ENCODE data around the gene FSD2. TPM values are rescaled to one million over a fixed set of nuclear protein-coding genes. Genes with fewer than 3 reads are reported as not detected.

FSD2 gene
- total and polyA plus RNA-seq, 9 of the 15 experiments (the other 6 are each of a cell fraction or from before 2014, with no cell fraction given): 0.01 to 0.06 TPM; not detected in 7

DNA sequence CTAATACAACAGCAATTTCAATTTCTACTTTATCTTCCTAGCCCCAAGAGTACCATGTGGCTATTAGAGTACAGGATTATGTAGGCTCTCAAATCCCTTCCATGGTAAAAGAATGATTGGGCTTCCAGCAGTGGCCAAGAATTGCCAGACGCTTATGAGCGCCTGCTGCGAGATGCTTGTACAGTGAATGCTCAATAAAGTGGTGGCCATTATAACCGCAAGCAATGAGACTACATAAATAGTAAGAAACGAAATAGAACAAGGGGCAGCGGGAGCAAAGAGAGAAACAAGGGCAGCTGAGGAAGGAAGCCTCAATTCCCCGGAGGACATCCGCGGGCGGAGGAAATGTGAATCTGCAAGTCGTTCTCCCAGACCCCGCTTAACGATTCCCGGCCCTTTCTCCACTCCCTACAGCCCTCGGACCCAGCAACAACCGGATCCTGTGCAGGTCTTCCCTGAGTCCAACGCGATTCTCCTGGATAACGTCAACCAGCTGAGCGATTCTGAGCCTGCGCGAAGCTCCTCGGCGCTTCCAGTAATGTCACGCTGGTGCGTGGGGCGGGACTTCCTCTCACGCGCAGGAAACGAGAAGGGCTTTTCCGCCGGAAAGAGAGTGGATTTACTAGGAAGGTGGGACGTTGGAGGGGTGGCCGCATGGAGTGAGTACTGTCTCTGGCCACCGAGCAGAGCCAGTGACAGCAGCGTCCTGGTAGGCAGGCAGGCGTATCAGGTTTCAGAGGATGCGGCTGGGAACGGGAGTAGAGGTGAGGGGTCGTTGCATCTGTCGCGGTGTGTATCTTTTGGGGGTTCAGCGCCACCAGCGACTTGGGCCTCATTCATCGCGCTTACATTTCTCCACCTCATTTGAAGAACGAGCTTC is 55.7 kb downstream of the FSD2 start (continued):
- no peak for TF ChIP-seq SMARCC2 (IDR thresholded peaks at IDR 0.05; ENCODE audit: low read depth)
- TF ChIP-seq CAMTA2 (CRISPR knock-in tag; conservative IDR thresholded peaks at IDR 0.05): no peak
- TF ChIP-seq, protein P1, sequence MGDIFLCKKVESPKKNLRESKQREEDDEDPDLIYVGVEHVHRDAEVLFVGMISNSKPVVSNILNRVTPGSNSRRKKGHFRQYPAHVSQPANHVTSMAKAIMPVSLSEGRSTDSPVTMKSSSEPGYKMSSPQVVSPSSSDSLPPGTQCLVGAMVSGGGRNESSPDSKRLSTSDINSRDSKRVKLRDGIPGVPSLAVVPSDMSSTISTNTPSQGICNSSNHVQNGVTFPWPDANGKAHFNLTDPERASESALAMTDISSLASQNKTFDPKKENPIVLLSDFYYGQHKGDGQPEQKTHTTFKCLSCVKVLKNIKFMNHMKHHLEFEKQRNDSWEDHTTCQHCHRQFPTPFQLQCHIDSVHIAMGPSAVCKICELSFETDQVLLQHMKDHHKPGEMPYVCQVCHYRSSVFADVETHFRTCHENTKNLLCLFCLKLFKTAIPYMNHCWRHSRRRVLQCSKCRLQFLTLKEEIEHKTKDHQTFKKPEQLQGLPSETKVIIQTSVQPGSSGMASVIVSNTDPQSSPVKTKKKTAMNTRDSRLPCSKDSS (IDR thresholded peaks at IDR 0.05; ENCODE audit: low read depth, partially characterized antibody): no peak
- no peak for TF ChIP-seq ZNF699 (CRISPR knock-in tag; IDR thresholded peaks at IDR 0.05; ENCODE audit: insufficient replicate concordance)
- no peak for TF ChIP-seq SLC30A9 (CRISPR knock-in tag; IDR thresholded peaks at IDR 0.05)
- TF ChIP-seq, protein P2, sequence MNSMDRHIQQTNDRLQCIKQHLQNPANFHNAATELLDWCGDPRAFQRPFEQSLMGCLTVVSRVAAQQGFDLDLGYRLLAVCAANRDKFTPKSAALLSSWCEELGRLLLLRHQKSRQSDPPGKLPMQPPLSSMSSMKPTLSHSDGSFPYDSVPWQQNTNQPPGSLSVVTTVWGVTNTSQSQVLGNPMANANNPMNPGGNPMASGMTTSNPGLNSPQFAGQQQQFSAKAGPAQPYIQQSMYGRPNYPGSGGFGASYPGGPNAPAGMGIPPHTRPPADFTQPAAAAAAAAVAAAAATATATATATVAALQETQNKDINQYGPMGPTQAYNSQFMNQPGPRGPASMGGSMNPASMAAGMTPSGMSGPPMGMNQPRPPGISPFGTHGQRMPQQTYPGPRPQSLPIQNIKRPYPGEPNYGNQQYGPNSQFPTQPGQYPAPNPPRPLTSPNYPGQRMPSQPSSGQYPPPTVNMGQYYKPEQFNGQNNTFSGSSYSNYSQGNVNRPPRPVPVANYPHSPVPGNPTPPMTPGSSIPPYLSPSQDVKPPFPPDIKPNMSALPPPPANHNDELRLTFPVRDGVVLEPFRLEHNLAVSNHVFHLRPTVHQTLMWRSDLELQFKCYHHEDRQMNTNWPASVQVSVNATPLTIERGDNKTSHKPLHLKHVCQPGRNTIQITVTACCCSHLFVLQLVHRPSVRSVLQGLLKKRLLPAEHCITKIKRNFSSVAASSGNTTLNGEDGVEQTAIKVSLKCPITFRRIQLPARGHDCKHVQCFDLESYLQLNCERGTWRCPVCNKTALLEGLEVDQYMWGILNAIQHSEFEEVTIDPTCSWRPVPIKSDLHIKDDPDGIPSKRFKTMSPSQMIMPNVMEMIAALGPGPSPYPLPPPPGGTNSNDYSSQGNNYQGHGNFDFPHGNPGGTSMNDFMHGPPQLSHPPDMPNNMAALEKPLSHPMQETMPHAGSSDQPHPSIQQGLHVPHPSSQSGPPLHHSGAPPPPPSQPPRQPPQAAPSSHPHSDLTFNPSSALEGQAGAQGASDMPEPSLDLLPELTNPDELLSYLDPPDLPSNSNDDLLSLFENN (IDR thresholded peaks at IDR 0.05; ENCODE audit: low read depth in 2 of 2, low read length in 2 of 2): no peak
- TF ChIP-seq MCM5 (IDR thresholded peaks at IDR 0.05; ENCODE audit: low read depth): no peak
- no peak for TF ChIP-seq FOXA1 (IDR thresholded peaks at IDR 0.05; ENCODE audit: borderline replicate concordance)
- TF ChIP-seq, protein P3, sequence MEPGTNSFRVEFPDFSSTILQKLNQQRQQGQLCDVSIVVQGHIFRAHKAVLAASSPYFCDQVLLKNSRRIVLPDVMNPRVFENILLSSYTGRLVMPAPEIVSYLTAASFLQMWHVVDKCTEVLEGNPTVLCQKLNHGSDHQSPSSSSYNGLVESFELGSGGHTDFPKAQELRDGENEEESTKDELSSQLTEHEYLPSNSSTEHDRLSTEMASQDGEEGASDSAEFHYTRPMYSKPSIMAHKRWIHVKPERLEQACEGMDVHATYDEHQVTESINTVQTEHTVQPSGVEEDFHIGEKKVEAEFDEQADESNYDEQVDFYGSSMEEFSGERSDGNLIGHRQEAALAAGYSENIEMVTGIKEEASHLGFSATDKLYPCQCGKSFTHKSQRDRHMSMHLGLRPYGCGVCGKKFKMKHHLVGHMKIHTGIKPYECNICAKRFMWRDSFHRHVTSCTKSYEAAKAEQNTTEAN (CRISPR knock-in tag; IDR thresholded peaks at IDR 0.05): no peak
- no peak for TF ChIP-seq KHSRP (IDR thresholded peaks at IDR 0.05)
- TF ChIP-seq ZNF12 (CRISPR knock-in tag; IDR thresholded peaks at IDR 0.05): no peak
- no peak for TF ChIP-seq ZKSCAN8 (CRISPR knock-in tag; IDR thresholded peaks at IDR 0.05)
- no peak for TF ChIP-seq KLF6 (CRISPR knock-in tag; IDR thresholded peaks at IDR 0.05; ENCODE audit: borderline replicate concordance)
- TF ChIP-seq ZFX (CRISPR knock-in tag; IDR thresholded peaks at IDR 0.05): peak; percentile 70
- TF ChIP-seq, protein P4, sequence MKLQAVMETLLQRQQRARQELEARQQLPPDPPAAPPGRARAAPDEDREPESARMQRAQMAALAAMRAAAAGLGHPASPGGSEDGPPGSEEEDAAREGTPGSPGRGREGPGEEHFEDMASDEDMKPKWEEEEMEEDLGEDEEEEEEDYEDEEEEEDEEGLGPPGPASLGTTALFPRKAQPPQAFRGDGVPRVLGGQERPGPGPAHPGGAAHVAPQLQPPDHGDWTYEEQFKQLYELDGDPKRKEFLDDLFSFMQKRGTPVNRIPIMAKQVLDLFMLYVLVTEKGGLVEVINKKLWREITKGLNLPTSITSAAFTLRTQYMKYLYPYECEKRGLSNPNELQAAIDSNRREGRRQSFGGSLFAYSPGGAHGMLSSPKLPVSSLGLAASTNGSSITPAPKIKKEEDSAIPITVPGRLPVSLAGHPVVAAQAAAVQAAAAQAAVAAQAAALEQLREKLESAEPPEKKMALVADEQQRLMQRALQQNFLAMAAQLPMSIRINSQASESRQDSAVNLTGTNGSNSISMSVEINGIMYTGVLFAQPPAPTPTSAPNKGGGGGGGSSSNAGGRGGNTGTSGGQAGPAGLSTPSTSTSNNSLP (IDR thresholded peaks at IDR 0.05; ENCODE audit: borderline replicate concordance, low read depth, low read length): no peak
- peak; percentile 95 for TF ChIP-seq SPI1 (IDR thresholded peaks at IDR 0.05; ENCODE audit: borderline replicate concordance, low read depth, low read length)
- TF ChIP-seq SMAD1 (IDR thresholded peaks at IDR 0.05; ENCODE audit: low read depth, low read length, partially characterized antibody): peak; percentile 90
- peak; percentile 88 to 89 for TF ChIP-seq SIN3A (IDR thresholded peaks at IDR 0.05; ENCODE audit: borderline replicate concordance in 2 of 2, control insufficient read depth in 1 of 2, low read depth in 2 of 2, low read length in 2 of 2)
- no peak for TF ChIP-seq ZNF780A (CRISPR knock-in tag; IDR thresholded peaks at IDR 0.05)
- 0 out of 4 replicates have a peak, but pooled peaks of 1 of the 2 experiments have one; percentile 12 for TF ChIP-seq TRIM24 (IDR thresholded peaks at IDR 0.05)
